Cardiac fibroblast (primary cell): ENCODE measurements around the gene UBE3D.

Experiments
- DNase-seq, 2 donors: peaks; one replicate each; pipeline versions ENCODE4 v3.0.0 to v3.0.0-alpha.2; 2010; ENCODE audit warnings: low read depth in 2 of 2
- H3K4me3 ChIP-seq, 2 donors: replicated peaks in 1 of 2; 1 replicate in 1 of 2; 2 replicates in 1 of 2; pipeline ENCODE4 v1.5.1; 2011; ENCODE audit warnings: low read depth in 2 of 2, low read length in 2 of 2, mild to moderate bottlenecking in 2 of 2, moderate library complexity in 1 of 2
- CTCF ChIP-seq: IDR thresholded peaks from one replicate; pipeline ENCODE4 v1.5.1; 2011; ENCODE audit warnings: low read depth, mild to moderate bottlenecking, low read length, inconsistent platforms

UBE3D gene

GRCh38 chr6:83057705-83058321 lies 7.8 kb downstream of the UBE3D start:
- H3K4me3 ChIP-seq: no peak overlapping the region
- peak; percentile 84 for TF ChIP-seq CTCF
- DNase-seq: peak; percentile 68 to 69

- DNase-seq: peak; percentile 63 to 69
- no peak overlapping the region for H3K4me3 ChIP-seq
- peak; percentile 78 for TF ChIP-seq CTCF
Measured at GRCh38 chr6:83055366-83055964, 10.2 kb downstream of the UBE3D start.

- TF ChIP-seq CTCF: no peak
- no peak for DNase-seq
- H3K4me3 ChIP-seq: no peak overlapping the region
Measured at GRCh38 chr6:83053678-83054077, 12.0 kb downstream of the UBE3D start.

- no peak for TF ChIP-seq CTCF
- peak in 1 of 2 donors; percentile 21 for DNase-seq
- no peak overlapping the region for H3K4me3 ChIP-seq
Measured at GRCh38 chr6:83051377-83052172, 14.1 kb downstream of the UBE3D start.

- TF ChIP-seq CTCF: no peak
- DNase-seq: no peak
- H3K4me3 ChIP-seq: no peak overlapping the region
Measured at GRCh38 chr6:83047065-83047754, 18.4 kb downstream of the UBE3D start.

- TF ChIP-seq CTCF: no peak
- H3K4me3 ChIP-seq: no peak overlapping the region
- DNase-seq: no peak
Measured at GRCh38 chr6:83044091-83044768, 21.4 kb downstream of the UBE3D start.
